Nephron (organoid): ENCODE measurements around the gene E4F1.
A peak's percentile ranks its signal among the peaks of the same experiment; 100 is the strongest.

Source experiments
- H3K27ac Mint-ChIP-seq, 3 experiments: 2 replicates each; pipeline ENCODE4 v1.8.0; 2020; ENCODE audit warnings: mixed read lengths in 3 of 3, mild to moderate bottlenecking in 2 of 3, moderate library complexity in 1 of 3
- H3K27me3 Mint-ChIP-seq: 2 replicates; pipeline ENCODE4 v1.8.0; 2021; ENCODE audit warnings: low read depth, mild to moderate bottlenecking, moderate library complexity, mixed read lengths
- H3K36me3 Mint-ChIP-seq: 2 replicates; pipeline ENCODE4 v1.8.0; 2020; ENCODE audit warnings: low read depth, mixed read lengths
- H3K4me1 Mint-ChIP-seq: 2 replicates; pipeline ENCODE4 v1.8.0; 2020; ENCODE audit warnings: mixed read lengths
- H3K4me3 Mint-ChIP-seq, 3 experiments: 2 replicates each; pipeline ENCODE4 v1.8.0; 2020; ENCODE audit warnings: mild to moderate bottlenecking in 3 of 3, mixed read lengths in 3 of 3, moderate library complexity in 2 of 3
- H3K9me3 Mint-ChIP-seq: 2 replicates; pipeline ENCODE4 v1.8.0; 2020; ENCODE audit warnings: mixed read lengths
- TF ChIP-seq, protein P1 (sequence below), 3 experiments: fragments of 200-600 bp; sonication (generic); IDR thresholded peaks; one replicate each; pipeline ENCODE4 v1.5.0; 2021; ENCODE audit warnings: antibody characterized with exemption in 3 of 3; ENCODE audit not compliant: unreplicated experiment in 3 of 3

Gene E4F1

DNA sequence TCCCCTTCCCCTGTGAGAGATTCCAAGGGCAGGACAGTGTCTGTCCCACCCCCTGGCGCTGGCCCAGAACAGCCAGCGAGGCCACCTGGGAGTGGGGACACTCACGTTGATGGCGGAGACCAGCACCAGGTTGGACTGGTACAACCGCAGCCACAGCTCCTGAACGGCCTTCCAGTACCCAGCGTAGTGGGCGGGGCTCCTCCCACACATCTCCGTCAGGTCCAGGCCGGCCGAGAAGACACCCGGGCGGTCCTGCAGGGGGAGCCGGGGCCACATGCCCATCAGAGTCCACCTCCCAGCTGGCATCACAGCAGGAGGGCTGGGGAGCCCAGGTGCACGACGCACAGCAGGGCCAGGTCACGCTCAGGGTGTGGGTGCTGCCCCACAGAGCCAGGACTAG, 20.9 kb downstream of the E4F1 start:
- H3K27me3 Mint-ChIP-seq = peaks cover 7% of the 10 kb centered on the region
- H3K9me3 Mint-ChIP-seq = no peaks in the 10 kb centered on the region
- TF ChIP-seq, protein P1, sequence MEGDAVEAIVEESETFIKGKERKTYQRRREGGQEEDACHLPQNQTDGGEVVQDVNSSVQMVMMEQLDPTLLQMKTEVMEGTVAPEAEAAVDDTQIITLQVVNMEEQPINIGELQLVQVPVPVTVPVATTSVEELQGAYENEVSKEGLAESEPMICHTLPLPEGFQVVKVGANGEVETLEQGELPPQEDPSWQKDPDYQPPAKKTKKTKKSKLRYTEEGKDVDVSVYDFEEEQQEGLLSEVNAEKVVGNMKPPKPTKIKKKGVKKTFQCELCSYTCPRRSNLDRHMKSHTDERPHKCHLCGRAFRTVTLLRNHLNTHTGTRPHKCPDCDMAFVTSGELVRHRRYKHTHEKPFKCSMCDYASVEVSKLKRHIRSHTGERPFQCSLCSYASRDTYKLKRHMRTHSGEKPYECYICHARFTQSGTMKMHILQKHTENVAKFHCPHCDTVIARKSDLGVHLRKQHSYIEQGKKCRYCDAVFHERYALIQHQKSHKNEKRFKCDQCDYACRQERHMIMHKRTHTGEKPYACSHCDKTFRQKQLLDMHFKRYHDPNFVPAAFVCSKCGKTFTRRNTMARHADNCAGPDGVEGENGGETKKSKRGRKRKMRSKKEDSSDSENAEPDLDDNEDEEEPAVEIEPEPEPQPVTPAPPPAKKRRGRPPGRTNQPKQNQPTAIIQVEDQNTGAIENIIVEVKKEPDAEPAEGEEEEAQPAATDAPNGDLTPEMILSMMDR (IDR thresholded peaks at IDR 0.05; ENCODE audit: unreplicated experiment in 3 of 3) = no peak
- H3K4me3 Mint-ChIP-seq = no peak overlapping the region
- H3K4me1 Mint-ChIP-seq = no peaks in the 10 kb centered on the region
- no peak overlapping the region for H3K27ac Mint-ChIP-seq
- peaks cover 18% of the 10 kb centered on the region for H3K36me3 Mint-ChIP-seq

DNA sequence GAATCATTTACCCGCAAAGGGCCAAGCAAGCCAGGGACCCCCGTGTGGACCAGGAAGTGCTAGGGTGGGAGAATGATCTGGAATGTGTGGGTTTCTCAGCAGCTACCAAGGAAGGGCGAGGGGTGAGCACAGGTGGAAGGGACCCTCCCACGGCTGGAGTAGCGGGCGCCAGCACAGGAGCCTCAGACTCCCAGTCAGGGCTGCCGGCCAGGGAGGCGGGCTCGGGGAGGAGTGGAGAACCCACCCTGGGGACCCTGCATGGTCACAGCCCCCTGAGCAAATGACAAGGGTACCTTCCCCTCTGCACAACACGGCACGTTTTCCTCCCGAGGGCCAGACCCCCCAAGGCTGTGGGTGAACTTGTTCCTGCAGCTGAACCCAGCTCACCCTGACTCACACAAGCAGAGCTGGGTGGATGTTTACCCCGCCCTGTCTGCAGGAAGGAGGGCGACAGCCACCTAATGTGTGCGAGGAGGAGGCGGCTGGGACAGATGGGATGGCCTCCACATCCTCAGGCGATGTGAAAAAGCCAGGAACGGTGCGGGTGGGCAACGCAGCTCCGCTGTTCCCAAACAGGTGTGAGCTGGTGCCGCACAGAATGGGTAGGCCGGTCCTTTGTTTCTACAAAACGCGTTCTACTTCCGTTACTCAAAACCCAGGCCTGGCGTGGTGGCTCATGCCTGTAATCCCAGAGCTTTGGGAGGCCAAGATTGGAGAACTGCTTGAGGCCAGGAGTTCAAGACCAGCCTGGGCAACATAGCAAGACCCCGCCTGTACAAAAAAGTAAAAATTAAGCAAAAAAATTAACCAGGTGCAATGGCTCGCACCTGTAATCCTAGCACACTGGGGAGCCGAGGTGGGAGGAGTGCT, 21.8 kb downstream of the E4F1 start:
- Mint-ChIP-seq H3K4me3 (no peak overlapping the region), H3K9me3 (no peaks in the 10 kb centered on the region), H3K36me3 (peaks cover 18% of the 10 kb centered on the region), H3K27me3 (no peaks in the 10 kb centered on the region), H3K27ac (no peak overlapping the region), H3K4me1 (no peaks in the 10 kb centered on the region)
- TF ChIP-seq, protein P1 (IDR thresholded peaks at IDR 0.05; ENCODE audit: unreplicated experiment in 3 of 3) = no peak

DNA sequence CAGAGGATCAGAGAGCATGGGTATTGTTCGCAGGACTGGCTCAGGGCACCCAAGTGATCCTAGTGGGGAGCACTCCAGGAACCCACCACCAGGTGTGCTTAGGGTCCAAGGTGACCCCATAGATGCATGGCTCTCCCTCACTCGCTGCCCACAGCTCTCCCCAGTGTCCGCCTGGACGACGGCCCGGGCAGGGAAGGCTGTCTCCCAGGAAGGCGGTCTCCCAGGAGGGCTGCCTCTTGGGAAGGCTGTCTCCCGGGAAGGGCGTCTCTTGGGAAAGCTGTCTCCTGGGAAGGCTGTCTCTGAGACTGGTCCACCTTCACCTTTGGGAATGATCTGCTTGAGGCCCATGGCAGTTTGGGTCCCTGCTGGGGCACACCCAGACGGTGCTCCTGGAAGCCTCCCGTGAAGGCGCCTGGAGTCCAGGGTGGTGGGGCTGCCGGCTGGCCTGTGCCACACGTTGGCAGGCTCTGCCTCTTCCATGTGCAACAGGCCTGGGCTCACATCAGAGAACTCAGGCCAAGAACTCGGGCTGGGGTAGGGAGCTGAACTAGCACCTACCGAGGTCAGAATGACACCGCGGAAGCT, 23.0 kb downstream of the E4F1 start:
- Mint-ChIP-seq H3K27ac (no peak overlapping the region), H3K4me1 (no peaks in the 10 kb centered on the region), H3K9me3 (no peaks in the 10 kb centered on the region), H3K36me3 (peaks cover 18% of the 10 kb centered on the region), H3K4me3 (no peak overlapping the region), H3K27me3 (no peaks in the 10 kb centered on the region)
- TF ChIP-seq, protein P1 (IDR thresholded peaks at IDR 0.05; ENCODE audit: unreplicated experiment in 3 of 3) = no peak

DNA sequence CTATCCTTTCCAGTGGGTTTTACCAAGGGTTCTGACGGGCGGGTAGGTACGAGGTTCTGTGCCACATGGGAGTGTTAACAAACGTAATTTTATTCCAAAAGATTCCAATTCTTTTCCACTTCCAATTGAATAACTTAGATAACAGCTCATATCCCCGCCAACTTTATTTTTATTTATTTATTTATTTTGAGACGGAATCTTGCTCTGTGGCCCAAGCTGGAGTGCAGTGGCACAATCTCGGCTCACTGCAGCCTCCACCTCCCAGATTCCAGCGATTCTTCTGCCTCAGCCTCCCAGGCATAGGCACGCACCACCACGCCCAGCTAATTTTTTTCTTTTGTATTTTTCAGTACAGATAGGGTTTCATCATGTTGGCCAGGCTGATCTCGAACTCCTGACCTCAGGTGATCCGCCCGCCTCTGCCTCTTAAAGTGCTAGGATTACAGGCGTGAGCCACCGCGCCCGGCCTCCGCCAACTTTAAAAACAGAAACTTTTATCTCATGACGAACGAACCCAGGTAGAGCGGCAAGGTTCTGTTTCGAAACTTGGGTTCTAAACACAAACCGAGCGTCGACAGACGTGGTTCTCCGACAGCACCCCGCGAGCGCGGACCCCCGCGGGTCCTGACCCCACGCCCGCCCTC, 27.4 kb downstream of the E4F1 start:
- TF ChIP-seq, protein P1 (IDR thresholded peaks at IDR 0.05; ENCODE audit: unreplicated experiment in 3 of 3) = no peak
- H3K4me3 Mint-ChIP-seq = peak overlapping the region; percentile 89 to 93 (median 90)
- H3K27ac Mint-ChIP-seq = peak overlapping the region in 2 of 3 experiments; percentile 65 to 92
- peaks cover 29% of the 10 kb centered on the region for H3K36me3 Mint-ChIP-seq
- H3K4me1 Mint-ChIP-seq = no peaks in the 10 kb centered on the region
- H3K9me3 Mint-ChIP-seq = no peaks in the 10 kb centered on the region
- H3K27me3 Mint-ChIP-seq = no peaks in the 10 kb centered on the region

DNA sequence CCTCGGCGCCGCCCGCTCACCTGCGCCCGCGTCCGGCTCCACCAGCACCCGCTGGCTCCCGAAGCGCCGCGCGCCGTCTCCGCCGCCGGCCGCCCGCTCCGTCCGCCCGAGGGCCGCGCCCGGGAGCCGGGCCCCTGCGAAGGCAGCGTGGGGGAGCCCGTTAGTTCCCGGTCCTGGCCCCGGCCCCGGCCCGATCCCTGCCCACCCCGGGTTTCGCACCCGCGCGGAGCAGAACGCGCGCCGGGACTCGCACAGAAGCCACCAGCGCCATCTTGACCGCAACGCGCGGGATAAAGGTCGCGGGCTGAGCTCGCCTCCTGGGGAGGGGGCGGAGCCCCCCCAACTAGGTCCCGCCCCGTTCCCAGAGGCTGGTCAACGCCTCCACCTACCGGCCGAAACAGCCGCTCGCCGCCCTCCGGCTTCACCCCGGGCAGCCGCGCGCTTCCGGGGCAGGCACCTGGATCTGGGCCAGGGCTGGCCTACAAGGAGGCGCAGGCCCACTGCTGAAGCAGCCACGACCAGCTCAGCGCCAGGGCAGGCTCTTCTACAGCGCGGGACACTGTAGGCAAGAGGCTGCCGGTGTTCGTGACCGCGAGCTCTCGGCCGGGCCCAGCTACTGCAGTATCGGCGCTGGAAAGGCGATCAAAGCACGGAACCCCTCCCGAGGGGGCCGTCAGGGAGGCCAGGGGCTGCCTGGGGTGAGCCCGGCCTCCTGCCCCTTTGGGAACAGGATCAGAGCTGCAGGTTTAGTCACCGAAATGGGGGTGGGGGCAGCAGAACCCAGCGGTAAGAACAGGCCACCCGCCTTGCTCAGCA, 28.1 kb downstream of the E4F1 start, which contains the start of gene ECI1:
Gene ECI1, minus strand, starts transcription at position 292 of the 816 bp plus-strand sequence. Its CDS starts 21 bp downstream, at position 271.
- H3K36me3 Mint-ChIP-seq = peaks cover 32% of the 10 kb centered on the region

More for the DNA sequence above, 28.1 kb downstream of the E4F1 start, which contains the start of gene ECI1:
- TF ChIP-seq, protein P1 (IDR thresholded peaks at IDR 0.05; ENCODE audit: unreplicated experiment in 3 of 3) = peak; percentile 54 to 74 (median 59)
- Mint-ChIP-seq H3K4me3 (peak within 1 kb of the TSS; percentile 89 to 93 (median 90)), H3K4me1 (no peaks in the 10 kb centered on the region), H3K27ac (peak within 1 kb of the TSS in 2 of 3 experiments; percentile 76 to 92), H3K27me3 (no peaks in the 10 kb centered on the region), H3K9me3 (no peaks in the 10 kb centered on the region)
